ENCODE data around the gene ECHDC3.

DNA sequence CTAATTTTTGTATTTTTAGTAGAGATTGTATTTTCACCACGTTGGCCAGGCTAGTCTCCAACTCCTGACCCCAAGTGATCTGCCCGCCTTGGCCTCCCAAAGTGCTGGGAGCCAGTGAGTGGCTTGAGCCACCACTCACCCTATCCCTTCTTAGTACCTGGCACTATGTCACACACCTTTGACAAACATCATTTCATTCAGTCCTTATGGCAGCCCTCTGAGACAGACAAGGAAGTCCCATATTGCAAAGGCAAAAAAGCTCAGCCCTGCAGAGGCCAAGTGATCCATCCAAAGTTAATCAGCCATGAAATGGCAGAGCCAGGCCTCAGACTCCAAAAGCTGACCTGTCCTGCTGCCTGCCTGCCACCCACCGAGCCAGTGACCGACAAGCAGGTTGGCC is 39.9 kb upstream of the ECHDC3 start:
- no peak for TF ChIP-seq POLR2A (IDR thresholded peaks at IDR 0.05; ENCODE audit: low read length)
- no peak for TF ChIP-seq GATA1 (IDR thresholded peaks at IDR 0.05; ENCODE audit: low read depth, low read length)

Data from erythroblast (primary cell).